Lower leg skin (tissue), 4 donors: ENCODE data around the gene ACKR2. TPM values are rescaled to one million over a fixed set of nuclear protein-coding genes. Genes with fewer than 3 reads are reported as not detected.

ENCODE experiments used
- DNase-seq, 2 donors: peaks; one replicate each; pipeline ENCODE4 v3.0.0-alpha.2; 2019; ENCODE audit warnings: low spot score in 2 of 2
- H3K4me3 ChIP-seq: fragments of 200-600 bp; sonication (generic); 2 replicates; pipeline ENCODE4 v1.5.1; 2017; ENCODE audit warnings: mild to moderate bottlenecking, low read depth; ENCODE audit not compliant: poor library complexity, severe bottlenecking
- POLR2A ChIP-seq, 2 donors: fragments of 450-650 bp; IDR thresholded peaks; one replicate each; pipeline ENCODE4 v1.6.1; 2016 to 2017; ENCODE audit warnings: antibody characterized with exemption in 2 of 2, mild to moderate bottlenecking in 1 of 2, moderate library complexity in 1 of 2
- WGBS, 2 donors: methylation state at CpG; one replicate each; pipeline ENCODE4 v1.1.5; 2018; 5-methylcytosine and 5-hydroxymethylcytosine counted together
- intact Hi-C: fragments of 100-400 bp; cut with DNase I; formaldehyde crosslinking; loops from one replicate; pipeline ENCODE4 v1.15.0; 2023; ENCODE audit warnings: low total_unique reads
- total RNA-seq, 4 donors: library from RNA; depleted of rRNA; stranded (reverse); fragments of >200 nt; gene quantifications; one replicate each; pipeline ENCODE4 v1.1.0, GENCODE V29; 2016
- TF ChIP-seq, protein P1 (sequence below), 3 donors: fragments of 450-650 bp; IDR thresholded peaks; one replicate each; pipeline ENCODE4 v1.5.1; 2016; ENCODE audit warnings: antibody characterized with exemption in 3 of 3, mild to moderate bottlenecking in 3 of 3, moderate library complexity in 2 of 3

The ACKR2 gene
- total RNA-seq, 4 donors from 2014 or later: 3.7 to 6.3 (median 4.5) TPM

GRCh38 chr3:42780398-42780797 is 28.8 kb upstream of the ACKR2 start:
- intact Hi-C loops: loop anchor here (5.0 kb wide), 1 partner anchor 102 kb away; no protein-coding TSS in a partner anchor
- no peak overlapping the region for H3K4me3 ChIP-seq
- no peak for DNase-seq
- TF ChIP-seq, protein P1, sequence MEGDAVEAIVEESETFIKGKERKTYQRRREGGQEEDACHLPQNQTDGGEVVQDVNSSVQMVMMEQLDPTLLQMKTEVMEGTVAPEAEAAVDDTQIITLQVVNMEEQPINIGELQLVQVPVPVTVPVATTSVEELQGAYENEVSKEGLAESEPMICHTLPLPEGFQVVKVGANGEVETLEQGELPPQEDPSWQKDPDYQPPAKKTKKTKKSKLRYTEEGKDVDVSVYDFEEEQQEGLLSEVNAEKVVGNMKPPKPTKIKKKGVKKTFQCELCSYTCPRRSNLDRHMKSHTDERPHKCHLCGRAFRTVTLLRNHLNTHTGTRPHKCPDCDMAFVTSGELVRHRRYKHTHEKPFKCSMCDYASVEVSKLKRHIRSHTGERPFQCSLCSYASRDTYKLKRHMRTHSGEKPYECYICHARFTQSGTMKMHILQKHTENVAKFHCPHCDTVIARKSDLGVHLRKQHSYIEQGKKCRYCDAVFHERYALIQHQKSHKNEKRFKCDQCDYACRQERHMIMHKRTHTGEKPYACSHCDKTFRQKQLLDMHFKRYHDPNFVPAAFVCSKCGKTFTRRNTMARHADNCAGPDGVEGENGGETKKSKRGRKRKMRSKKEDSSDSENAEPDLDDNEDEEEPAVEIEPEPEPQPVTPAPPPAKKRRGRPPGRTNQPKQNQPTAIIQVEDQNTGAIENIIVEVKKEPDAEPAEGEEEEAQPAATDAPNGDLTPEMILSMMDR (IDR thresholded peaks at IDR 0.05): no peak
- no peak for TF ChIP-seq POLR2A (IDR thresholded peaks at IDR 0.05)
- 76 to 78% methylated on average over 3 of the region's 3 CpGs for WGBS, 2 donors

GRCh38 chr3:42780892-42781700 is 28.1 kb upstream of the ACKR2 start:
- no peak overlapping the region for H3K4me3 ChIP-seq
- DNase-seq: peak in 1 of 2 donors; percentile 57
- WGBS, 2 donors: 62% methylated on average over 11 of the region's 11 CpGs
- intact Hi-C loops: loop anchor here (5.0 kb wide), 1 partner anchor 101 kb away; no protein-coding TSS in a partner anchor
- no peak for TF ChIP-seq POLR2A (IDR thresholded peaks at IDR 0.05)
- TF ChIP-seq, protein P1 (IDR thresholded peaks at IDR 0.05): peak in 1 of 3 donors; percentile 78

GRCh38 chr3:42786212-42786611 is 23.0 kb upstream of the ACKR2 start:
- intact Hi-C loops: no loop called here
- TF ChIP-seq, protein P1 (IDR thresholded peaks at IDR 0.05): no peak
- no peak for TF ChIP-seq POLR2A (IDR thresholded peaks at IDR 0.05)
- no peak for DNase-seq
- no peak overlapping the region for H3K4me3 ChIP-seq
- WGBS, 2 donors: 76 to 77% methylated on average over 1 of the region's 1 CpG

DNA sequence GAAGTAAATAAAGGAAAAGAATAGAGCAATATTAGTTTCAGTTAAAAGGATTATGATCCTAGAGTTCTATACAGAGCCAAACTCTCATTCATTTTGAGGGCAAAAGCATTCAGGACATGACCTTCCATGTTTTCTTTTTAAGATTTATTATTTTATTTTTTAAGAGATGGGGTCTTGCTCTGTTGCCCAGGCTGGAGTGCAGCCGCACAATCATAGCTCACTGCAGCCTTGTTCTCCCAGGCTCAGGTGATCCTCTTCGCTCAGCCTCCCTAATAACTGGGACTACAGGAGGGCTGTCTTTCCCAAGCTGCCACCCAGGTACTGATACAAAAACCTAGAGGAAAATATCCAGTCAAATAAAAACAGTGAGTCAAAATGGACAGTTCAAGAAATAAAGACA is 22.6 kb upstream of the ACKR2 start:
- intact Hi-C loops: no loop called here
- TF ChIP-seq, protein P1 (IDR thresholded peaks at IDR 0.05): no peak
- H3K4me3 ChIP-seq: no peak overlapping the region
- DNase-seq: no peak
- 96 to 100% methylated on average over 2 of the region's 2 CpGs for whole genome bisulfite sequencing, 2 donors

- intact Hi-C loops: no loop called here
- 65 to 66% methylated on average over 6 of the region's 6 CpGs for WGBS, 2 donors
- TF ChIP-seq, protein P1 (IDR thresholded peaks at IDR 0.05): no peak
- no peak for TF ChIP-seq POLR2A (IDR thresholded peaks at IDR 0.05)
- no peak overlapping the region for H3K4me3 ChIP-seq
- DNase-seq: no peak
These were observed 18.5 kb upstream of the ACKR2 start for GRCh38 chr3:42790714-42791229.
